ENCODE measurements around the gene PLEKHG7. TPM values are rescaled to one million over a fixed set of nuclear protein-coding genes. Genes with fewer than 3 reads are reported as not detected.
"Not testable (repeated sequence)": the region's sequence is repeated elsewhere in the genome, so short reads cannot be mapped to it uniquely, and the experiment has no call there.

The PLEKHG7 gene, protein sequence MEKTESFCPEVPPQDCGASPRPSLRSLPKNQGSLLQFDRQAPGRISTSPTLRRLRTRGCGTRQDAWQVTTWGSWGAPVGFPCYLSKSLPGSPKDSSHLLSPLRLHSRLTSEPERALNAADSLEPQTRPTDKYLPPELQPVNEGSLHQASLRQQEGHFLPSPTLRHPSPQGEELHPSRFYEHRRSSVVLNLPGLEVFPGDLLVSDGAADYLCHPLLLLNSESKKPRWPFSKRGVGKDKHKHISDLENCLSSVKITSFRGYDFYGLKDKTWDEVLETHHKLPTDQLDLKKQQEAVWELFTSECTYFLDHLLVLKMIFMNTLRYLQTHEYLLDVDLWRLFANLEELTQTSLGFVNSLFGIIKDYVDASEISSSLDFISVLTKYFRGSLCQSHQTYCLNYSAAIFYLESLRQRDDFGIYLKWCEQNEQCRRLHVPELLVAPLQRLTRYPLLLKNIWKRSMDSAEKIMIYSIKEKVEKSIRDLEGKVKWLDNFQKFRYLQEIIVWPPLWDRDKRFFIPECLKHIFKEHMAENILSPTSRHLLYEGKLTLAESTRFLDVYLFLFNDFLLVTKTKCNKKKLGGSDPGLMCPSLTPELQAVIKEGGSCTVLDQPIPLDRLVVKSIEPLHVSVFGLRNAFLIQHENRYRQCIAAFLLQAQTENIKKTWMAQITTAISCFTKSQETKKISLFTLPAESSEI
- 0.29 TPM for total RNA-seq

DNA sequence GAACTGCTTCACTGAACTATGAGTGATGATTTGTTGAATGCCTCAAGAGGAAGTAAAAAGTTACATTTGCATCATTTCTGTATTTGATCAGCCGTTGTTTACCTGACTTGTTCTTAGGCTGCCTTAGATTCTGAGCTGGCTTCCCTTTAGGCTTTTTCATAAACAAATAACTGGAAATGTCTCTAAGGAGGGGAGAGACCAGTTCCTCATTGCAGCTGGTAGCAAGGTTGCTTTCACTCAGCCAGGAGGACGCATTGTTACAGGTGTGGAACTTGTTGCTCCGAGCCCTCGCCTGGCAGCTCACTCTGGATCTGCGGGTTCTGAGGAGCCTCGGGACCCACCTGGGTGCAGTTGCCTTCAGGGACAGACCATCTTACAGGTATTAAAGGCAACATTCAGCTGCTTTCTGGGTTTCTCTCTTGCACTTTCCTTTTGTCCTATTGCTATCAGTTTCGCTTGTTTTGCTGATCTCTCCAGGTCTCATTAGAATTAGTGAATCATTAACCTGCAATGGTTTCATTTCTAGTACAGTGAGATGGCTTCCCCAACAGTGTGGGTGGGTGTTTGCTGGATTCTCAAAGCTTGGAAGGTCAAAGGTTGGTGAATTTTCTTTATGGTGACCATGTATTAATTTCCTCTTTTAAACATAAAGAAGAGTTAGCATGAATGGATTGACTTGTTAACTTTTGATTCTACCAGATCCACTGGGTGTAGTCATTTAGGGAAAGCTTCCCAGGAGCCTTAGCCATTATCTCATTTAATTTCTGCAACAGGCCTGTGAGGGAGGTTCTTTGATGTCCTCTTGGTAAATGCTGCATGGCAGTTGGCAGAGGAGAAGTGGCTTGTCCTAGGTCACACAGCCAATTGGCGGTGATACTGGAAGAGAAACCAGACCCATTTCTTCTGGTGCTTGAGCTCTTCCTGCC, at the start of gene PLEKHG7:
Gene PLEKHG7 (plus strand): TSS at position 236 of the 926 bp plus-strand sequence. CDS start 3,643 bp downstream, outside the sequence.
- DNase-seq (ENCODE audit: low spot score): no peak

DNA sequence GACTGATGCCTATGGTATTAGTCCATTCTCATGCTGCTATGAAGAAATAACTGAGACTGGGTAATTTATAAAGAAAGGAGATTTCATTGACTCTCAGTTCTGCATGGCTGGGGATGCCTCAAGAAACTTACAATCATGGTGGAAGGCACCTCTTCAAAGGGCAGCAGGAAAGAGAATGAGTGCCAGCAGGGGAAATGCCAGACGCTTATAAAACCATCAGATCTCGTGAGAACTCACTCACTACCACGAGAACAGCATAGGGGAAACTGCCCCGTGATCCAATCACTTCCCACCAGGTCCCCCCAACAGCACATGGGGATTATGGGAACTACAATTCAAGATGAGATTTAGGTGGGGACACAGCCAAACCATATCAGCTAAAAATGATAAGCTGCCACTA, 48.5 kb upstream of the PLEKHG7 start:
- DNase-seq (ENCODE audit: low spot score): not testable (repeated sequence)

- no peak for DNase-seq (ENCODE audit: low spot score)
Observed at GRCh38 chr12:92654929-92655328, 47.9 kb upstream of the PLEKHG7 start.

DNA sequence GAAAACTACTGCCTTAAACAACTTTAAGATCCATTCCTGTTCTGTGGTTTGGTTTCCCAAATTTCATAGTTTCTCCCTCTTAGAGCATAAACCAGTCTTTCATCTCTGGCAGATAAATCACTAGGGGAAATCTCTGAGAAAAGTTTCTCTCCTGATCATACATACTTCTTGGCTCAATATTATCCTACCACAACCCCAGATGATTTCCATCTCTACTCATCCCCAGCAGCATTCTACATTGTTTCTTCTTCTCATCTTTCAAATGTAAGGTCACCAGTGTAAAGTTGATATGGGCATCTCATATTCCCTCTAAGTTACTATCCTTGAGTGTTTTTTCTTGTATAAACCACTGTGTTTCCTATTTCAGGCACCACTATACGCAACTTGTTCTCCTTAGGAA, 45.9 kb upstream of the PLEKHG7 start:
- no peak for DNase-seq (ENCODE audit: low spot score)

DNA sequence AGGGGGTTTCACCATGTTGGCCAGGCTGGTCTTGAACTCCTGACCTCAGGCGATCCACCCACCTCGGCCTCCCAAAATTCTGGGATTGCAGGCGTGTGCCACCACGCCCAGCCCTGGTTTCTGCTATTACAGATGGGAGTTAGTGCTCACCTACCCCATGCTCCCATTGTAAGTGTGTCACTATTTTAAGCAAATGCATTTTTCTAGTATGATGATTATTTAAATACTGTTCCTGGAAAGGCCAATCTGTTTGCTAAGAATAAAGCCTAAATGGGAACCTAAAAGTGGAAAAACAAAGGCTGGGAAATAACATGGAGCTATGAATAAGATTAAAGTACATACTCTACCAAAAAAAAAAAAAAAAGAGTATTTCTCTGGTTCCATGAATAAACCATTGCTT, 45.0 kb upstream of the PLEKHG7 start:
- DNase-seq (ENCODE audit: low spot score): no peak

DNA sequence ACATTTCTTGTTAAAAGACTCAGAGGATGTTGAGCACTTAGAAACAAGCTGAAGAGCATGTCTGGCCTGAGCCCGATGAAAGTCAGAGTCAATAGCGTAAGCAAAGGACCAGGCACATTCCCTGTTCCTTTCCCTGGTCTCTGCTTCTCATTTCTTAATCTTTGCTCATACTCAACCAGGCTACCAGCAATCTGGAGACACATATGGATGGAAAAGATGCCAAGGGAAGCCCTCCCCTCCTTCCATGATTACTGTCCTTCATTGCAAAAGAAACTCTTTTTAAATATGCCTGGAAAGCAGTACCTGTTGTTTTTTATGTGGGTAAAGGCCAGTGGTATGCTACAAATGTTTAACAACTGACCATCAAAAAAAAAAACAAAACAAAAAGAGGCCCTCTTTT, 44.2 kb upstream of the PLEKHG7 start:
- DNase-seq (ENCODE audit: low spot score): no peak

DNA sequence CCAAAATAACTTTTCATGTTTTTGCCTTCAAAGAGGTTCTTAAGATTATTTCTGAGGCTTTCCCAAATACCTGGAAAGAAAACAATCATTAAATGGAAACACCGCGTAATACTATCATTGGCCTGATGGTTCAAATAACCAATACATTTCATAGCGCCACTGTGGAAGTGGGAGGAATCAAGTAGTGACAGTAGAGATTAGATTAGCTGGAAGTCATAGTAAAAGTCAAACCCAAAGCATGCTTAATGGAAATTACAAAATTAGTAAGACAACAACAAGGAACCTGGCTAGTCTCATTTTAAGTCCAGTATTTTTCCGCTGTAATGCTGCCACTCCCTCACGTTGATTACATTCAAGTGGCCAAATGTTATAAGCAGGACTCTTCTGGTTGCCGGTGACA, 41.5 kb upstream of the PLEKHG7 start:
- no peak for DNase-seq (ENCODE audit: low spot score)

GRCh38 chr12:92665496-92665895, 37.3 kb upstream of the PLEKHG7 start:
- no peak for DNase-seq (ENCODE audit: low spot score)

- DNase-seq (ENCODE audit: low spot score): no peak
Observed at GRCh38 chr12:92668739-92669138, 34.0 kb upstream of the PLEKHG7 start.

DNA sequence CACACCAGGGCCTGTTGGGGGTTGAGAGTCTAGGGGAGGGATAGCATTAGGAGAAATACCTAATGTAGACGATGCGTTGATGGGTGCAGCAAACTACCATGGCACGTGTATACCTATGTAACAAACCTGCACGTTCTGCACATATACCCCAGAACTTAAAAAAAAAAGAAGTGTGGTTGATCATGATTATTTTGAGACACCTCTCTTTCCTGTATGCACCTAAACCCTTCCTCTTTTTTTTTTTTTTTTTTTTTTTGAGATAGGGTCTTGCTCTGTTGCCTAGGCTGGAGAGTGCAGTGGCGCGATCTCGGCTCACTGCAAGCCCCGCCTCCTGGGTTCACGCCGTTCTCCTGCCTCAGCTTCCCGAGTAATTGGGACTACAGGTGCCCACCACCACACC, 31.3 kb upstream of the PLEKHG7 start:
- DNase-seq (ENCODE audit: low spot score): not testable (repeated sequence)

GRCh38 chr12:92673756-92674155, 29.0 kb upstream of the PLEKHG7 start:
- DNase-seq (ENCODE audit: low spot score): no peak

GRCh38 chr12:92674500-92674899, 28.3 kb upstream of the PLEKHG7 start:
- no peak for DNase-seq (ENCODE audit: low spot score)

GRCh38 chr12:92675092-92675865, 27.5 kb upstream of the PLEKHG7 start:
- no peak for DNase-seq (ENCODE audit: low spot score)

GRCh38 chr12:92676710-92677109, 26.1 kb upstream of the PLEKHG7 start:
- no peak for DNase-seq (ENCODE audit: low spot score)

DNA sequence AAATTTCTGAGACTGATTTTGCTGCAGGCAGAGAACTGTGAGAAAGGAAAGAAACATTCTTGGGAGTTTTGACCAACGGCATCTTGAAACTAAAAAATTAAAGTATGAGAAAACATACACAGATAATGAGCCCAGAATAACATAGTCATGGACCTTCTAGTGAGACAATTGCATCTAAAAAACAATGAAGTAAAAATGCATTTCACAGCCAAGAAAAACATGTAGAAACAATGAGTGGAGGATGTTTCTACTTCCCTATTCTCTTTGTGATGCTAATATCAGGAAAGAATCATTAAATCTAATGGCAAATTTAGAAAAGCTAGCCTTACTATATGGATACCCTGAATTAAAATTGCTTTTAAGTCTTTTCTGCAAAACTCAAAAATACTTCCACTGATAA, 12.2 kb upstream of the PLEKHG7 start:
- DNase-seq (ENCODE audit: low spot score): no peak

DNA sequence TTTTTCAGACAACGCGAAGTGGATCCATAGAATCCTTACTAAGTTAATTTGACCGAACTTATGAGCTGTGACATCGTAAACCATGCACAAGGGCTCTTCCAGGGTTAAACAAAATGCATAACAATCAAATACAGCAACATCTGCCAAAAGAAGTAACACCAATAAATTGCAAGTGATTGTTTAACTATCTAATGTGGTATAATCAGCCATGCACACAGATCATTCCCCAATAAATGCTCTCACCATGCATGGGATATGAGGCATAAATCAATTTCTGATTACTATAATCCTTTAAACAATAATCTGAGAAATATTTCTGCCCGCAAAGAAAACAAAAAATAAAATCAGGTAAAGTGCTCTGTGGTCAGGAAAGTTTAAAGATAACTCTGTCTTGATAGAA, 7.7 kb upstream of the PLEKHG7 start:
- no peak for DNase-seq (ENCODE audit: low spot score)

DNA sequence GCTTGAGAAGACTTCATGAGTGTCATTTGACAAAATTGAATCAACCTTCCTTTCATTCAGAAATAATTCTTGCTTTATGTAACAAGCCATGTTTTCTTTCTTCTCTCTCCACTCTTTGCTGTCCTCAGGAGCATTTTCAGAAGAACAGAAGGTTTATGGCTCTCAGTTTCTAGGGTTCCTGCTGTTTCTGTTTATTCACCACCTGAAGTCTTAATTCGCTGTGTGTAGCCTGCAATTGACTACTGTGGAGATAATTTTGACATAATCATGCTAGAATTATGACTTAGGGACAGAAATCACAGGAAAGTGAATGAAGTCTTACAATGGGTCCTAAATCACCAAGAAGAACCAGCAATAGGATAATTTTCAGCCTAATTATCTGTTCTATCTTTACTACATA, 7.2 kb upstream of the PLEKHG7 start:
- no peak for DNase-seq (ENCODE audit: low spot score)

DNA sequence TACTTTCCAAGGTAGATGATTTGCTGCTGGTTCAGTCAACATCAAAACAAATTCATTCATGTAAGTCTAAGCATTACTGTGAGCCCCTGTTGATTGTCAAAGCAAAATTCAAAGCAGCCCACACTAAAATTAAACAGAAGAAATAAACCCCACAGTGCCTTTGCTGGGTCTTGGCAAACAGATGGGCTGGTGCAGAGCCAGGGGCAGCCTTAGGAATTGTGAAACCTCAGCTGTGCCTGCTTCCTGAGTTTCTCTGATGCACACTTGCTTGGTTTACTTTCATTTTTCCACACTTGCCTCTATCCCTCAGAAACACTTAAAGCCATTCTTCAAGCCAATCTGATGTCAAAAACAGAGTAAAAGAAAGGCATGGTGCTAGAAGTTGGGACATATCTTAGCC, 6.6 kb upstream of the PLEKHG7 start:
- peak; percentile 34 for DNase-seq (ENCODE audit: low spot score)

DNA sequence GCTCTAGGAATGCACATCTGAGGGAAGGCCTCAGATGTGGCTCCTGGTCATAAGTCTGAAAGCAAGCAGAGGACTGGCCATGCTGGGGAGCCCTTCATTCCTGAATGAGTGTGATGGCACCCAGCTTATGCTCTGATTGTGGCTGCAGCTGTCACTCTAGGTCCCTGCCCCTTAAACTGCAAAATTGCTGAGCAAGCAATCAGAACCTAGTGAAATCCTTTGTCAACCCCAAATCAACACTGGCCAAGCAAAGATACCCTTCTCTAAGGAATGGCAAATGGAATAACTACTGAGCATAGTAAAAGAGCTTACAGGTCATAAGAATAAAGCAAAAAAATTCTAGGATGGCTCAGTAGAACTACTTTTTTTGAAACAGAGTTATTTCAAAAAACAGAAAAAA, 4.3 kb upstream of the PLEKHG7 start:
- no peak for DNase-seq (ENCODE audit: low spot score)

GRCh38 chr12:92701441-92701840, 1.3 kb upstream of the PLEKHG7 start:
- DNase-seq (ENCODE audit: low spot score): no peak

DNA sequence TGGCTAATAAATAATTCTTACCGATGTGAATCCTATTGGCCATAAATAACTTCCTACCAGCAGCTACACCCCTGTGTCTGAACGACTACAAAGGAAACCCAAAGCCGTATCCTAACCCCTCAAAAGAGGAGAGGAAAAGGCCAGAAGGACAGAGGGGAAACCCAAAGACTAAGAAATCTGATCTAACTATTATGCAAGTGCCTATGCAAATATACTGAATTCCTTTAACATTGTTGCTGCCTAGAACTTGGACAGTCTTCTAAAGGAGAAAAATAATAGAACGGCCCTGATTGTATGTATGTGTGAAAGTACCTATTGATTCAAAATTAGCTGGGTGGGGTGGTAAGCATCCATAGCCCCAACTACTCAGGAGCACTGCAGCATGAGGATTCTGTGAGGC, 997 bp downstream of the PLEKHG7 start:
- DNase-seq (ENCODE audit: low spot score): no peak

Data from mucosa of gallbladder (tissue), 1 donor.